GM12892 (cell line): Measurements from ENCODE around the gene ARFGAP2.

Experiments
- POLR2A ChIP-seq: IDR thresholded peaks from 2 replicates; pipeline ENCODE4 v1.6.1; 2011; ENCODE audit warnings: low read depth, low read length, control low read depth
- POLR2AphosphoS5 ChIP-seq: IDR thresholded peaks from 2 replicates; pipeline ENCODE4 v1.6.1; 2011; ENCODE audit warnings: low read depth, low read length, control low read depth

GRCh38 chr11:47136327-47136726, 40.4 kb downstream of the ARFGAP2 start:
- no peak for TF ChIP-seq POLR2A
- TF ChIP-seq POLR2AphosphoS5, result no peak
